Upper lobe of right lung (tissue), 1 donor: ENCODE results near the gene LHCGR. TPM values are rescaled to one million over a fixed set of nuclear protein-coding genes. Genes with fewer than 3 reads are reported as not detected.

Experiments used
- ATAC-seq: fragments of 200-7000 bp; cut with Tn5 transposase; one replicate; pipeline ENCODE4 v1.9.1; 2020; ENCODE audit warnings: mild to moderate bottlenecking, moderate library complexity
- DNase-seq: peaks from one replicate; pipeline ENCODE4 v3.0.0-alpha.2; 2020
- H3K27ac ChIP-seq: fragments of 200-600 bp; one replicate; pipeline ENCODE4 v1.8.0; 2022
- H3K27me3 ChIP-seq: fragments of 200-600 bp; one replicate; pipeline ENCODE4 v1.8.0; 2022; ENCODE audit warnings: mild to moderate bottlenecking
- H3K36me3 ChIP-seq: fragments of 200-600 bp; one replicate; pipeline ENCODE4 v1.8.0; 2022
- H3K4me1 ChIP-seq: fragments of 200-600 bp; one replicate; pipeline ENCODE4 v1.8.0; 2022
- H3K4me3 ChIP-seq: fragments of 200-600 bp; one replicate; pipeline ENCODE4 v1.8.0; 2022; ENCODE audit warnings: mild to moderate bottlenecking
- H3K9me3 ChIP-seq: fragments of 200-600 bp; one replicate; pipeline ENCODE4 v1.8.0; 2022
- CTCF ChIP-seq: fragments of 200-600 bp; IDR thresholded peaks from one replicate; pipeline ENCODE4 v1.8.0; 2022; ENCODE audit warnings: antibody characterized with exemption
- intact Hi-C: fragments of 100-400 bp; cut with DNase I; formaldehyde crosslinking; loops from one replicate; pipeline ENCODE4 v1.11.0; 2022
- total RNA-seq: library from RNA; stranded (reverse); fragmentation: NEBNext Ultra II Directional; extraction: Animal tissue kit (Norgen Biotek cat#: 25700); gene quantifications from one replicate; pipeline ENCODE4 v1.2.1, GENCODE V29; 2021
- donor health status: DM: no; HTN: yes; CAD: no; lungs with severe emphysema.

LHCGR gene
- total RNA-seq, 1 donor from 2014 or later = not detected

GRCh38 chr2:48695991-48696390 lies 59.5 kb downstream of the LHCGR start:
- H3K4me1 ChIP-seq = no peaks in the 10 kb centered on the region
- ATAC-seq = no peak
- TF ChIP-seq CTCF = no peak
- no peak for DNase-seq
- H3K27me3 ChIP-seq = no peaks in the 10 kb centered on the region
- H3K27ac ChIP-seq = no peak overlapping the region
- intact Hi-C loops = no loop called here
- no peaks in the 10 kb centered on the region for H3K9me3 ChIP-seq
- H3K36me3 ChIP-seq = no peaks in the 10 kb centered on the region
- no peak overlapping the region for H3K4me3 ChIP-seq

- Histone ChIP-seq H3K9me3 (no peaks in the 10 kb centered on the region), H3K4me1 (no peaks in the 10 kb centered on the region), H3K36me3 (no peaks in the 10 kb centered on the region), H3K27ac (no peak overlapping the region), H3K27me3 (no peaks in the 10 kb centered on the region), H3K4me3 (no peak overlapping the region)
- DNase-seq (no peak), ATAC-seq (no peak)
- TF ChIP-seq CTCF = no peak
- intact Hi-C loops = no loop called here
Measured at GRCh38 chr2:48694149-48694548, 61.4 kb downstream of the LHCGR start.

GRCh38 chr2:48693645-48694044 lies 61.9 kb downstream of the LHCGR start:
- TF ChIP-seq CTCF = no peak

GRCh38 chr2:48693066-48693465 lies 62.5 kb downstream of the LHCGR start:
- H3K27me3 ChIP-seq = no peaks in the 10 kb centered on the region
- TF ChIP-seq CTCF = no peak
- ATAC-seq (no peak), DNase-seq (no peak)
- H3K36me3 ChIP-seq = no peaks in the 10 kb centered on the region
- no peaks in the 10 kb centered on the region for H3K9me3 ChIP-seq
- no peak overlapping the region for H3K4me3 ChIP-seq
- intact Hi-C loops = no loop called here
- H3K4me1 ChIP-seq = no peaks in the 10 kb centered on the region
- no peak overlapping the region for H3K27ac ChIP-seq

More at GRCh38 chr2:48693645-48694044, 61.9 kb downstream of the LHCGR start:
- Histone ChIP-seq H3K27ac (no peak overlapping the region), H3K4me3 (no peak overlapping the region), H3K27me3 (no peaks in the 10 kb centered on the region), H3K36me3 (no peaks in the 10 kb centered on the region), H3K9me3 (no peaks in the 10 kb centered on the region), H3K4me1 (no peaks in the 10 kb centered on the region)
- DNase-seq = no peak
- intact Hi-C loops = no loop called here
- no peak for ATAC-seq

- no peak overlapping the region for H3K27ac ChIP-seq
- ATAC-seq (no peak), DNase-seq (no peak)
- H3K4me3 ChIP-seq = no peak overlapping the region
- H3K4me1 ChIP-seq = no peaks in the 10 kb centered on the region
- H3K9me3 ChIP-seq = no peaks in the 10 kb centered on the region
- no peaks in the 10 kb centered on the region for H3K27me3 ChIP-seq
- TF ChIP-seq CTCF = no peak
- no peaks in the 10 kb centered on the region for H3K36me3 ChIP-seq
- intact Hi-C loops = no loop called here
Measured at GRCh38 chr2:48691935-48692691, 63.4 kb downstream of the LHCGR start.
